DOHH2 (cell line): Measurements from ENCODE around the gene USP19.

Experiments used
- EZH2phosphoT487 ChIP-seq: fragments of 200-600 bp; sonication (generic); IDR thresholded peaks from 2 replicates; pipeline ENCODE4 v1.6.1; 2017; ENCODE audit warnings: borderline replicate concordance, mild to moderate bottlenecking, antibody characterized with exemption, low read length, moderate library complexity, mixed read lengths
- TF ChIP-seq, protein P1 (sequence below): fragments of 200-600 bp; sonication (generic); IDR thresholded peaks from one replicate; pipeline ENCODE4 v1.5.1; 2014; ENCODE audit warnings: antibody characterized with exemption, mild to moderate bottlenecking, low read depth, low read length; ENCODE audit not compliant: poor library complexity, severe bottlenecking

DNA sequence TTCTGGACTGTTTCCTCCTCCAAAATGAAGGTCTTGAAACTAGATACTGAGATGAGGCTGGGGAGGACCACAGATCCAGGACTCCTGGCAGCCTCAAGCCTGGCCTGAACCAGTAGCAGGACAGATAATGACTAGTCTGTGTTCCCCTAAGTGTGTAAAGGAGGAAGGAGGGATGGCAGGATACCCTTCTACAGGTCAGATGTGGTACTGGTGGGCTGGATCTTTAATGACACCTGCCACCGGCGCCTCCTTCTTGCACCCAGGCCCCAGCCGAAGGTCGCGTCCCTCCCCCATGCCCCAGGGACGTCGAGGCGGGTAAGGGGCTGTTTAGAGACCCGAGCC is 556 bp downstream of the USP19 start:
- TF ChIP-seq, protein P1, sequence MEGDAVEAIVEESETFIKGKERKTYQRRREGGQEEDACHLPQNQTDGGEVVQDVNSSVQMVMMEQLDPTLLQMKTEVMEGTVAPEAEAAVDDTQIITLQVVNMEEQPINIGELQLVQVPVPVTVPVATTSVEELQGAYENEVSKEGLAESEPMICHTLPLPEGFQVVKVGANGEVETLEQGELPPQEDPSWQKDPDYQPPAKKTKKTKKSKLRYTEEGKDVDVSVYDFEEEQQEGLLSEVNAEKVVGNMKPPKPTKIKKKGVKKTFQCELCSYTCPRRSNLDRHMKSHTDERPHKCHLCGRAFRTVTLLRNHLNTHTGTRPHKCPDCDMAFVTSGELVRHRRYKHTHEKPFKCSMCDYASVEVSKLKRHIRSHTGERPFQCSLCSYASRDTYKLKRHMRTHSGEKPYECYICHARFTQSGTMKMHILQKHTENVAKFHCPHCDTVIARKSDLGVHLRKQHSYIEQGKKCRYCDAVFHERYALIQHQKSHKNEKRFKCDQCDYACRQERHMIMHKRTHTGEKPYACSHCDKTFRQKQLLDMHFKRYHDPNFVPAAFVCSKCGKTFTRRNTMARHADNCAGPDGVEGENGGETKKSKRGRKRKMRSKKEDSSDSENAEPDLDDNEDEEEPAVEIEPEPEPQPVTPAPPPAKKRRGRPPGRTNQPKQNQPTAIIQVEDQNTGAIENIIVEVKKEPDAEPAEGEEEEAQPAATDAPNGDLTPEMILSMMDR = no peak
- no peak for TF ChIP-seq EZH2phosphoT487
